NCI-H69 (cell line): ENCODE measurements around the gene FUT3.
"Not testable (repeated sequence)": the region's sequence is repeated elsewhere in the genome, so short reads cannot be mapped to it uniquely, and the experiment has no call there.

ENCODE experiments used
- DNase-seq: peaks from one replicate; lab custom pipeline; 2025; lab: John Stamatoyannopoulos, UW

Gene FUT3

DNA sequence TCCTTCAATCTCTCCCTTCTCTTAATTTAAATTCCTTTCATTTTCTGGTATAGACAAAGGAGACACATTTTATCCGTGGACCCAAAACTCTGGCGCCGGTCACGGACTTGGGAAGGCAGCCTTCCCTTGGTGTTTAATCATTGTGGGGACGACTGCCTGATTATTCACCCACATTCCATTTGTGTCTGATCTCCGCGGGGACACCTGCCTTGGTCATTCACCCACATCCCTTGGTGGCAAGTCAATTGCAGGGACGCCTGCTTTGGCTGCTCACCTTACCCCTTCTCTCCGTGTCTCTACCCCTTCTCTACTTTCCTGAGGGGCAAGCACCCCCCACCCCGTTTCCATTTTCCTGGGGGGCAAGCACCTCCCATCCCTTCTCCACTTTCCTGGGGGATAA lies 3.4 kb downstream of the FUT3 start:
- DNase-seq = not testable (repeated sequence)

DNA sequence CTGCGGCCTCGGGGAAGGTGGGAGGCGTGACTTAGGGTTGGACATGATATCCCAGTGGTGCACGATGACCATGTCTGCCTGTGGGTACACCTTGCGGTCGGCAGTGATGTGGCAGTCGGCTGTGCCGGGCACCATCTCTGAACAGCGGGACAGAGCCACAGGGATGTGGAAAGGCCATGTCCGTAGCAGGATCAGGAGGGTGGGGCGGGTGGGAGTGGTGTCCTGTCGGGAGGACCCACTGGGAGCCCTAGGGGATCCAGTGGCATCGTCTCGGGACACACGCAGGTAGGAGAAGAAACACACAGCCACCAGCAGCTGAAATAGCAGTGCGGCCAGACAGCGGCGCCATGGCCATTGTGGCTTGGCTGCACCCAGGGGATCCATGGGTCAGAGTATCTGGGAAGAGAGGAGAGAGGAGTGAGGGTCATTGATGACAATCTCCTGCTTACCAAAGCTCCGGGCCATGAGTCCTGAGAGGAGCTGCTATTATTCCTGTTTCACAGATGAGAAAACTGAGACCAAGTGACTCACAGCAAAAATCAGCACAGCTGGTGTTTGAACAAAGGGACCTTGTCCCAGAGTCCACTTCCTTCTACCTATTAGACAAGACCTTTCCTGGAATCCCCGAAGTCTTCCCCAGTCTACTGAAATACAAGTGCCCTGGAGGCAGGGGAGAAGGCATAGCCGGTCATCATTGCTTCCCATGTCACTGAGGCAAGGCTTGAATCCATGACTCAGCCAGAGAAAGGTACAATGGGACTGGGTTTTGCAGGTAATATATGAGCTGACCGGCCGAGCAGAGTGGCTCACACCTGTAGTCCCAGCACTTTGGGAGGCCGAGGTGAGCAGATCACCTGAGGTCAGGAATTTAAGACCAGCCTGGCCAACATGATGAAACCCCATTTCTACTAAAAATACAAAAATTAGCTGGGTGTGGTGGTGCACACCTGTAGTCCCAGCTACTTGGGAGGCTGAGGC lies 6.5 kb downstream of the FUT3 start:
- no peak for DNase-seq

DNA sequence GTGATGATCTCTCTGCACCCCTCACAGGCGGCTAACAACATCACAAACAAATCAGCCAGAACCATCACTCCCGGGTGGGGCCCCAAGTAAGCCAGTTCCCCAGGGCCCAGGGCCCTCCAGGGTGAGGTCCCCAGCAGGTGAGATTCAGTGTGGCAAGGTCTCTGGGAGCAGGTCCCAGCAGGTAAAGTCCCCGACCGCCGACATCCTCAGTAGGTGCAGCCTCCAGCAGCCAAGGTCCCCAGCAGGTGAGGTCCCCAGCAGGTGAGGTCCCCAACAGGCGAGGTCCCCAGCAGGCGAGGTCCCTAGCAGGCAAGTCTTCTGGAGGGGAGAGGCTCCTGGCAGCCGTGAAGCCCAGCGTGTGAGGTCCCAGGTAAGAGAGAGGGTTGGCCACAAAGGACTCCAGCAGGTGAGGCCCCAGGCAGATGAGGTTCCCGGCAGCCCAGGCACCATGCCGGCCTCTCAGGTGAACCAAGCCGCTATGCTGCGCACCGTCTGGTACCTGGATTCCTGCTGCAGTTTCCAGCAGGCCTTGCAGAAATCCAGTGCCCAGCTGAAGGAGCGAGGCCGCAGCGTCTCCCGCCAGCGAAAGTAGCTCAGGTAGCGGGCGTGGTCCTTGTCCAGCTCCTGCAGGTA lies 7.8 kb downstream of the FUT3 start:
- peak; percentile 45 for DNase-seq

DNA sequence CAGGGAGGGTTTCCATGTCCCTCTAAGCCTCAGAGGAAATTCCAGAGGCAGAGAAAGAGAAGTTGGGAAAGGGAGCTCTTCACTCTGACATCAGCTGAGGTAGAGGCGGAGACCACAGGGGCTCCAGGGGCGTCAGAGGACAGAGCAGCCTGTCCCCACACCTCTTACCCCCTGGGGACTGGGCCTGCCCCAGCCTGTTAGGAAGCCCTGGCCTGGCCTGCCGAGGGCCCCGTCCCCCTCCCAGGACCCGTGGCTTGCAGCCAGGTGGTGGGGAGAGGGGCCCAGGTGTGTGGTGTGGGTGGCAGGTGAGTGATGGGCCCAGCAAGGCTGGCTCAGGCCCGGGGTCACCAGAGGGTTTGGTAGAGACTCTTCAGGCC lies 9.5 kb downstream of the FUT3 start:
- DNase-seq = peak; percentile 95

DNA sequence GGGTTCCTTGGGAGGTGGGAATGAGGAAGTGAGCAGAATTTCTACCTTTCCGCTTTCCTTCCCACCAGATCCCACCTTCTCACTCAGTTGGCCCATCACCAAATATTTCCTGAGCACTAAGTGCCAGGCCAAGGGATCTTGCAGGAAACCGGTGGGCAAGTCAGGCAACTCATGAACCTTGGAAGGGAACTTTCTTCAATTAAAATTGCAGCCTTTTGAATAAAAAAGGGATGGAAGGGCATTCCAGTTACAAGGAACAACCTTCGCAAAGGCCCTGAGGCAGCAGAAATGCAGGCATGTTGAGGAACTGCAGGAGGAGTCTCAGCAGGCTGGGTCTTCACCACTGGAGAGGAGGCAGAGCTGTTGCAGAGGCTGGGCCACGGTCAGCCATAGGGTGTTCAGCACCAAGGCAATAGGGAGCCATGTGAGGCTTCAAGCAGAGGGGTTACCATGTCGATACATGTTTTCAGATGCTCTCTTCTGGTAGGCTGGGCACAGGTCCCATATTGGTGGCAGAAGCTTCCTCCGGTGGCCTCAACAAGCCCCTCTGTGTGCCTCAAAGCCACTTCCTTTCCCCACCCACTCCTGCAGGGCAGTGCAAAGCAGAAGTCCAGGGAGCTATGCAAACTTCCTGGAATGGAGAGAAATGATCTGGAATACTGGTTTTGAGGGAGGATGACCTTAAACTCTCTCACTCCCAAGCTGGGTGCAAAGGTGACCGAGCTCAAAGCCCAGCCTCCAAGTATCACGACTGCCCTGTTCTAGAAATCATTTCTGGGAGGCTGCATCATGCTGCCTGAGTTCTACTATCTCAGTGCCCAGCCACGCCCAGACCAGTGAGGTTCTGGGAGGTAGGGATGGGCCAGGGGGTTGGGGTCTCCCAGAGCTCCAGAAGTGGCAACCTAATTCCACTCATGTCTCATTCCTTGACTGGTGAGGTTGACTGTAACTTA lies 11.9 kb downstream of the FUT3 start, which contains the start of gene FUT6:
Gene FUT6, minus strand, starts transcription at position 638 of the 953 bp plus-strand sequence. CDS start 7,135 bp downstream, outside the sequence.
- no peak for DNase-seq

DNA sequence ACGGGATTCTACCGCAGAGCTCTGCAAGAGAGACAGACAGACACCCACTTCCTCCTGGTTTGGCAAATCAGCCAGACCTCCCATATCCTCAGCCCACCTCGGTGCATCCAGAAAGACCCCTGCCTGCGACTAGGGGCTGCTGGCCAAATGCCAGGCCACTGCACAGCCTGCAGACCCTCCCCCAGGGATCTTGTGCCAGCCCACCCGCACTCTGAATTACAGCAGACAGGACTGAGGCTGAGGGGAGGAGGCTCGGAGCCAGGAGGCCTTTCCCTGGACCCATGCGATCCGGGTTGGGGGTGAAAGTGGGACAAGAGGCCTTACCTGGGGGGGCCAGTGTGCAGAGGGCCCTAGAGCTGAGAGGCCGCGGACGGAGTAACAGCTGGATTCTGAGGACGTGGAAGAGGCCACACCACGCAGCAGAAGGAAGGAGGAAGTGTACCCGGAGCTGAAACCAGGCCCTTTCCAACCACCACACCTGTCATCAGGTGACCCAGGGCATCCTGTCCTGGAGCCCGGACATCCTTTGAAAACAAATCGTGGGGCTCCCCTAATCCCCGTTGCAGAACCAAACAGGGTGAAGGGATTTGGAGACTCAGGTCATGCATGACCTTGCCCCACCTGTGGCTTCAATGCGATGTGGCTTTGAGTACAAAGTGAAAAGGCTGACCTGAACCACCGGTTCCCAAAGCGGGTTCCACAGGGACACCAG lies 12.7 kb downstream of the FUT3 start:
- DNase-seq = no peak

DNA sequence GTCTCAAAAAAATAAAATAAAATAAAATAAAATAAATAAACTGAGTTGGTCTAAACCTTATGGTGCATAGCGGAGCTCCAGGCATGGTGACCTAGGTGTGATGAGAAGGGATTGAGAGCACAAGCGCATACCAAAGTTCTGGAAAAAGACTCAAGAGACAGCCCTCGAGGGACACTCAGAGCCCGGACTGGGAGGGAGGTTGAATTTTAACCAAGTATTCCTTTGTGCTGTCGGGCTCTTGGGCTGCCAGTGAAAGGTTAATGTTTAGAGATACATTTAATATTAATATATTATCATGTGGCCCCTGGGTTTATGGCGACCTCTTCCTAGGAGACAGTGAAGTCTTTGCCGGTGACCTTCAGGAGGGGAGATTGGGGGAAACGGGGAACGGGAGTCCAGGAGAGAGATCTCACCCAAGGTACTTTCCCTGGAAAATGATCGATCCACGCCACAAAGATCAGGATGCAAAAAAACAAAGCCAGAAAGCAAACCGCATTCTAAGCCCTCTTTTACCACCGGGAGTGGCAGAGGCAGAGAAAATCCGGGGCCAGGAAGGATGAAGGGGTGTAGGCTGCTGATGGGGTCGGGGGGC lies 13.4 kb downstream of the FUT3 start:
- DNase-seq = no peak

DNA sequence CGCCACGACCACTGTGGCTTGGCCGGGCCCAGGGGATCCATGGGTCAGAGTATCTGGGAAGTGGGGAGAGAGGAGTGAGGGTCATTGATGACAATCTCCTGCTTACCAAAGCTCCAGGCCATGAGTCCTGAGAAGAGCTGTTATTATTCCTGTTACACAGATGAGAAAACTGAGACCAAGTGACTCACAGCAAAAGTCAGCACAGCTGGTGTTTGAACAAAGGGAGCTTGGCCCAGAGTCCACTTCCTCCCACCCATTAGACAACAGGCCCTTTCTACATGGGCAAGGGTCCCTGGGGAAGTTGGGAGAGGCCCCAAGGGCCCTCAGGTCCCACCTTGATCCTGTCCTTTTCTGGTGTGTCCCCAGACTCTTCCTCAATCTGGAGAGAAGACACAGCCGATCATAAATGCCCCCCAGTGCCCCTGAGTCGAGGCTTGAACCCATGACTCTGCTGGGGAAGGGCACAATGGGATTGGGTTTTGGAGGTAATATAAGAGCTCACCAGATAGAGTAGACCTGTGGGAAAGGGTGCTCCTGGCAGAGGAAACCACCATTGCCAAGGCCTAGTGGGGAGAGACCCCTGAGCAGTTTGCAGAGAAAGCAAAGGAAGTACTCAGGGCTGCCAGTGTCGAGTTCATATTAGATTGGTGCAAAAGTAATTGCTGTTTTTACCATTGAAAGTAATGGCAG lies 18.6 kb downstream of the FUT3 start:
- DNase-seq = peak; percentile 46

DNA sequence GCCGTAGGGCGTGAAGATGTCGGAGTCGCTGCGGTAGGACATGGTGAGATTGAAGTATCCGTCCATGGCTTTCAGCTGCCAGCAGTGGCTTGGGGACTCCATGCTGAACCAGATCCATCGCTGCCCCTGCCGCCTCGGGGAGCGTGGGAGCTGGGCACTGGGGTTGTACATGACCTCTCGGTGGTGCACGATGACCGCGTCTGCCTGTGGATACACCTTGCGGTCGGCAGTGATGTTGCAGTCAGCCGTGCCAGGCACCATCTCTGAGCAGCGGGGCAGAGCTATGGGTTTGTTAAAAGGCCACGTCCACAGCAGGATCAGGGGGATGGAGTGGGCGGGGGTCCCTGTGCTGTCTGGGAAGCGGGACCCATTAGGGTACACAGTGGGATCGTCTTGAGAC lies 19.2 kb downstream of the FUT3 start:
- no peak for DNase-seq

DNA sequence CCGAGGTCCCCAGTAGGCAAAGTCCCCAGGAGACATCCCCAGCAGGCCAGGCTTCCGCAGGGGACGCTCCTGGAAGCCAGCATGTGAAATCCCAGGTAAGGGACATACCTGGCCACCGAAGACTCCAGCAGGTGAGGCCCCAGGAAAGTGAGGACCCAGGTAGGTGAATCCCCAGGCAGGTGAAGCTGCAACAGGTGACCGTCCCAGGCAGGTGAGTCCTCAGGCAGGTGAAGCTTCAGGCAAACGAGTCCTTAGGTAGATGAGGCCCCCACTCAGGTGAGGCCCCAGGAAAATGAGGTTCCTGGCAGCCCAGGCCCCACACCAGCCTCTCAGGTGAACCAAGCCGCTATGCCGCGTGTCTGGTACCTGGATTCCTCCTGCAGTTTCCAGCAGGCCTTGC lies 20.1 kb downstream of the FUT3 start:
- DNase-seq = no peak

DNA sequence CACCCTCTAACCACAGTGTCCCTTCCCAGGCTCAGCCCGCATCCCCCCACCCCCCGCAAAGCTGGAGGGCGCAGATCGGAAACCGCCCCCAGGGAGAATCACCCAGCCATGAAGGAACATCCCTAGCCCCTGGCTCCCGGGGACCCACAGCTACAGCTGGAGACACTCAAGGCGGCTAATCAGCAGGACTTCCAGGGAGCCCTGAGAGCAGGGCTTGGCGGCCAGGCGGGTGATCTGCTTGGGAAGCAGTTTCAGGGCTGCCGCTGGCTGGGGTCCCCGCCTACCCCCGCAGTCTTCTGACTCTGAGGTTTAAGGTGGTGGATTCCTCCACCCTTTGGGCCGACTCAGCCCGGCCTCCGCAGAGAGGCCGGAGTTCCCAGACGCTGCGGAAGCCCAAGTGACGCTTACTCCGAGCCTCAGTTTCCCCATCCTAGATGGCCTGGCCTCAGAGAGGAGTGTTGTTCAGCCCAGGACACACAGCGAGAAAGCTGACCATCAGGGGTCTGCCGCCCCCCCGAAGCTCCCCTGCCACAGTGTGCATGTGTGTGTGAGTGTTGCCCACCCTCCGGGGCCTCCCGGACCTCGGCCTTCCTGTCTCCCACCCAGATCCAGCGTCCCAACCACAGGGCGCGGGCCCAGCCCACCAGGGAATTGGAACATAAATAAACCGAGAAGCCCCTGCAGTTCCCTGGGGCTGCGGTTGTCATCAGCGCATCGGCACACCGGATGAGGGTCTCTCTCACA lies 21.5 kb downstream of the FUT3 start:
- peak; percentile 77 for DNase-seq

DNA sequence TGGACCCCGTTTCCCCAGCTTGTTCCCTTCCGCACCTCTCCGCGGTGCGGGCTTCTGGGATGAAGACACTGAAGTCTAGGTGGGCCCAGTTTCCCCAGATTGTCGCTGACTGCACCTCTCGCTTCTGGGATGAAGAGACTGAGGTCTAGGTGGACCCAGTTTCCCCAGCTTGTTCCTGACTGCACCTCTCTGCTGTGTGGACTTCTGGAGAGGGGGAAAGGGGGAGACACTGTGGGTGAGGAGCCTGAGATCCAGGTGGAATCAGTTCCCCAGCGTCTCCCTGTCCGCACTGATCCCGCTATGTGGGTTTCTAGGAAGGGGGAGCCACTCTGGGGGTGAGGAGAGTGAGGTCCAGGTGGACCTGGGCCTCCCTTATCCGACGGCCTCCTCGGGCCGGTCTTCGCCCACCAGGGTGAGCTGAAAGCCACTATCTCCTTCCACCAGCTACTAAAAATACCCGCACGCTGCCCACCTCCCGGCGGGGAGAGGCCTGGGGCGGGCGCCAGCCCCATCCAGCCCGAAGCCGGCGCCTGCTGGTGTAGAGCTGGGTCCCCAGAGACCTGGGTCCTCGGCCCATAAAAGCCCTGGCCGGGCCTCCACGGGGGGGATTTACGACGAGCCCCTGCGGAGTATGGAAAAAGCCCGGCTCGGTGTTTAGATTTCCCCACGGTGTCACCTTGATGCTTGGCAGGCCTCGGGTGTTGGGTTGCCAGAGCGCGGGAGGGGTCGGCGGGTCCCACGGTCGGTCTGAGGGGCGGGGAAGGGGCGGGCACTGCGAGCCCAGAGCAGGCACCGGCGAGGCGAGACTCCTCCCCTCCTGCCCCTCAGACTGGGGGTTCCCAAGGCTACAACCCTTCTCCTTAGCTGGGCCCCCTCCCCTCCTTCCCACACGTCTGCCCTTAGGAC lies 22.3 kb downstream of the FUT3 start:
- peak; percentile 89 for DNase-seq

DNA sequence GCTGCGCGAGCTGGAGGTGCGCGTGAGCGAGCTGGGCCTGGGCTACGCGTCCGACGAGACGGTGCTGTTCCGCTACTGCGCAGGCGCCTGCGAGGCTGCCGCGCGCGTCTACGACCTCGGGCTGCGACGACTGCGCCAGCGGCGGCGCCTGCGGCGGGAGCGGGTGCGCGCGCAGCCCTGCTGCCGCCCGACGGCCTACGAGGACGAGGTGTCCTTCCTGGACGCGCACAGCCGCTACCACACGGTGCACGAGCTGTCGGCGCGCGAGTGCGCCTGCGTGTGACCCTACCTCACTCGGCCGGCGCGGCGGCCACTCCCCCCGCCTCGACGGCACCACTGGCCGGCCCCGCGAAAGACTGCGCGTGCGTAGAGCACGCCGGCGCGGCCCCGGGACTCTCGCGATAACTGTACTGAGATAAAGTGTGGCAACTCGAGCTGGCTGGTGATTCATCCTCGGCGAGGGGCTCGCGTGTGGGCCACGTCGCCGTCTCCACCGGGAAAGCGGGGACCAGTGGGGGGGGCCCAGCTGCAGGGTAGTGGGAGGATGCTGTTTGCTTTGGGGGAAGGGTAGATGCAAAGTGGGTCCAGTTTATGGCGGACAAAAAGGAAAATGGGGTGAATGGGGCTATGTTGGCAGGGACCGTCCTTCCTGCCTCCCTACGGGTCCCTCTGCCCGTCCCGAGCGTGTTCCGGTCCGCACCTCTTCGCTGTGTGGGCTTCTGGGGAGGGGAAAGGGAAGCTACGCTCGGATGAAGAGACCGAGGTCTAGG lies 23.2 kb downstream of the FUT3 start:
- DNase-seq = no peak

DNA sequence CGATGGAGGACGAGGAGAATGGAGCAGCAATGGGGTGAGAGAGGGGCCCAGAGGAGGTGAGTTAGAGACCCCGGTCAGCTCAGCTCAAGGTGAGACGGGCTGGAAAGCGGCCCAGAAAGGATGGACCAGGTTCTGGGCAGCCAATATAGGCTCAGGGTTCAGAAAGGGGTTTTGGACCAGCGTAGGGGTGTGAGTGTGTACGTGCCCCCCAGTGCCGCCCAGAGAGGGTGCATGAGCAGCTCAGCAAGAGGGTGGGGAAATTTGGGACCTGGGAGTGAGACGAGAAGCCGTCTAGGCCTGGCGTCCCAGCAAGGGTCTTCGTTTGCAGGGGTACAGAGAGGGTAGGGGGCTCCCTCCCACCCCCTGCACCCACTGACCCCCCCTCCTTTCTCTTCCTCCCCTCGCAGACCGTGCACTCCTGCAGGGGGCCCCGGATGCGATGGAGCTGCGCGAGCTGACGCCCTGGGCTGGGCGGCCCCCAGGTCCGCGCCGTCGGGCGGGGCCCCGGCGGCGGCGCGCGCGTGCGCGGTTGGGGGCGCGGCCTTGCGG lies 23.8 kb downstream of the FUT3 start:
- DNase-seq = no peak

DNA sequence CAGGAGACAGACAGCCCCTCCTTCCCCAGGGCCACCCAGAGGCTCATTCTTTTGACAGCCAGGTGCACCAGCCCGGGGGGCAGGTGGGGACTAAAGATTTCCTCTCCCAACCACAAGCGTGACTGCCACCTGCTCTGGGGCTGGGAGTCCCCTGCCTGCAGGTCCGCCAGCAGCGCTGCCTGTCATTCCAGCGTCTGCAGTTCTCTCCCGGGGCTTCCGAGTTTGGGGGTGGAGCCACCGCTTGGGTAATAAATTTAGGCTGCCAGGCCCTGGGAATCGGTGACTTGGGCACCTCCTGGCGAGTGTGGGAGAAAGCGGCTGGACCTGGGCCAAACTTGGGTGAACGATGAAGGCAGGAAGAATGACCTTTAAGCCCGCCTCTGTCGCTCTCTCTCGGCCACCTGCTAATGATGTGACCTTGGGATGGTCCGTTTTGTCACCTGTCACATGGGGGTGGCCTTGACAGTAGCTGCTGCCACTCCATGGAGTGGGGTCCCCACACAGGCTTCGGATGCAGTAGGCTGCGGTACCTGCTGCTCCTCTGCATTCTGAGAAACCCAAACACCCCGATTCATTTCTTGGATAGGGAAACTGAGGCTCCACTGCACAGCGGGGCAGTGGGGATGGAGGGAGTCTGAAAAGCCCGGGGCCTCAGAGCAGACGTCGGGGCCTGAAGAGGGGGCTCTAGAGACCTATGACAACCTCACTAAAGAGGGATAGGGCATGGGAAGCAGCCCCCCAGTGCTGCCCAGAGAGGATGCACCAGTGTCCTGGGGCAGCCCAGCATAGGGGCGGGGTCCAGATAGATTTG lies 24.5 kb downstream of the FUT3 start:
- peak; percentile 99 for DNase-seq

DNA sequence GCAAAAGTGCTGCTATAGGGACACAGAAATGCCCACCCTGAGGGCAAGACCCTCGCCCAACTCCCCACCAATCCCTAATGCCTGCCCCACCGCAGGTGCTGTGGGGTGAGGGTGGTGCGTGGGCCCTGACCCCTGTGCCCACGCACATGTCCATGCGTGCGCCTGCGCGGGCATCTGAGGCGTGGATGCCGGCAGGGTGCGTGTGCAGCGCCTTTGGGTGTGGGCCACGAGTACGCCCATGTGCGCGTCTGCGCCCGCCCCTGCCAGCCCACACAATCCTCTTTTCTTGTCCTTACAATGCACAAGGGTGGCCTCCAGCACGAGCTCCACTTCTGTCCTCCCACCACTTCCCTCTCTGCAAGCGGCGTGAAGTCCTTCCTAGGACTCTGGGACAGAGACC lies 26.1 kb downstream of the FUT3 start:
- DNase-seq = peak; percentile 39

DNA sequence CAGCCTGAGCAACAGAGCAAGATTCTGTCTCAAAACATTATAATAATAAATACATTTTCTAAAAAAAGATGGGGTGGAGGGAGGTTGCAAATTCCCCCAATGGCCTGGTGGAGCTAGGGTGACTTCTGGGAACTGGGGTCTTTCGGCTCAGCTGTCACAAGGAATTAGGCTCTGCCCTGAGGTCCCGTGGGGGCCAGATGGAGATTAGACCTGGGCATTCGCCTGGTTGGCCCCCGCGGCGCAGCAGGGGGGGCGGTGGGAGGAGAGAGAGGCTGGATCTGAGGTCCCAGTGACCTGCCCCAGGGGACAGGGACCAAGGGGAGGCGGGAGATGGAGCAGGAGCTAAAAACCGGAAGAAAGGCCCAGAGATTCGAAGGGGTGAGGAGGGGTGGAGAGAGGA lies 26.5 kb downstream of the FUT3 start:
- DNase-seq = no peak
